ENCODE measurements around the gene EIF3M. TPM values are rescaled to one million over a fixed set of nuclear protein-coding genes. Genes with fewer than 3 reads are reported as not detected.

Gene EIF3M
- total RNA-seq, 1 donor from 2014 or later: 149 TPM

- DNase-seq (ENCODE audit: low spot score in 2 of 2): no peak
- H3K27me3 ChIP-seq: no peaks in the 10 kb centered on the region
- H3K27ac ChIP-seq: no peak overlapping the region
- no peaks in the 10 kb centered on the region for H3K9me3 ChIP-seq
- intact Hi-C loops (cut with DNase I): no loop called here
- H3K4me3 ChIP-seq: no peak overlapping the region
- no peak for TF ChIP-seq CTCF (IDR thresholded peaks at IDR 0.05)
- H3K4me1 ChIP-seq: no peaks in the 10 kb centered on the region
- no peaks in the 10 kb centered on the region for H3K36me3 ChIP-seq
These were observed 27.7 kb upstream of the EIF3M start for GRCh38 chr11:32555895-32556294.

- Histone ChIP-seq H3K27ac (no peak overlapping the region), H3K27me3 (no peaks in the 10 kb centered on the region), H3K36me3 (no peaks in the 10 kb centered on the region), H3K9me3 (no peaks in the 10 kb centered on the region), H3K4me1 (no peaks in the 10 kb centered on the region), H3K4me3 (no peak overlapping the region)
- TF ChIP-seq CTCF (IDR thresholded peaks at IDR 0.05): no peak
- no peak for DNase-seq (ENCODE audit: low spot score in 2 of 2)
- intact Hi-C loops (cut with DNase I): no loop called here
These were observed 21.8 kb upstream of the EIF3M start for GRCh38 chr11:32561835-32562234.

- H3K27ac ChIP-seq: no peak overlapping the region
These were observed 20.6 kb upstream of the EIF3M start for GRCh38 chr11:32562839-32563599.

GRCh38 chr11:32563600-32563959, 20.1 kb upstream of the EIF3M start:
- Histone ChIP-seq H3K36me3 (no peaks in the 10 kb centered on the region), H3K4me3 (no peak overlapping the region), H3K9me3 (no peaks in the 10 kb centered on the region), H3K4me1 (no peaks in the 10 kb centered on the region), H3K27me3 (no peaks in the 10 kb centered on the region), H3K27ac (no peak overlapping the region)
- TF ChIP-seq CTCF (IDR thresholded peaks at IDR 0.05): no peak
- DNase-seq (ENCODE audit: low spot score in 2 of 2): no peak
- intact Hi-C loops (cut with DNase I): no loop called here

More at GRCh38 chr11:32562839-32563599, 20.6 kb upstream of the EIF3M start:
- Histone ChIP-seq H3K4me1 (no peaks in the 10 kb centered on the region), H3K36me3 (no peaks in the 10 kb centered on the region), H3K27me3 (no peaks in the 10 kb centered on the region), H3K4me3 (no peak overlapping the region), H3K9me3 (no peaks in the 10 kb centered on the region)
- intact Hi-C loops (cut with DNase I): no loop called here
- no peak for DNase-seq (ENCODE audit: low spot score in 2 of 2)
- TF ChIP-seq CTCF (IDR thresholded peaks at IDR 0.05): no peak

GRCh38 chr11:32566517-32566916, 17.1 kb upstream of the EIF3M start:
- no peaks in the 10 kb centered on the region for H3K36me3 ChIP-seq
- intact Hi-C loops (cut with DNase I): no loop called here
- TF ChIP-seq CTCF (IDR thresholded peaks at IDR 0.05): no peak
- no peak overlapping the region for H3K4me3 ChIP-seq
- H3K9me3 ChIP-seq: no peaks in the 10 kb centered on the region
- H3K27me3 ChIP-seq: no peaks in the 10 kb centered on the region
- H3K27ac ChIP-seq: no peak overlapping the region
- no peaks in the 10 kb centered on the region for H3K4me1 ChIP-seq
- DNase-seq (ENCODE audit: low spot score in 2 of 2): no peak

GRCh38 chr11:32567154-32567553, 16.5 kb upstream of the EIF3M start:
- Histone ChIP-seq H3K9me3 (no peaks in the 10 kb centered on the region), H3K4me3 (no peak overlapping the region), H3K27me3 (no peaks in the 10 kb centered on the region), H3K36me3 (no peaks in the 10 kb centered on the region), H3K27ac (no peak overlapping the region), H3K4me1 (no peaks in the 10 kb centered on the region)
- intact Hi-C loops (cut with DNase I): no loop called here
- DNase-seq (ENCODE audit: low spot score in 2 of 2): no peak
- TF ChIP-seq CTCF (IDR thresholded peaks at IDR 0.05): no peak

All from ascending aorta (tissue), 2 donors.